Large intestine (tissue), 3 donors: ENCODE data around the gene QSOX2. TPM values are rescaled to one million over a fixed set of nuclear protein-coding genes. Genes with fewer than 3 reads are reported as not detected.
A peak's percentile ranks its signal among the peaks of the same experiment; 100 is the strongest.

Source experiments
- DNase-seq, 2 donors: peaks; one replicate each; pipeline versions ENCODE4 v3.0.0 to v3.0.0-alpha.2; 2013
- H3K27ac ChIP-seq: one replicate; pipeline ENCODE4 v1.5.1; 2013; ENCODE audit warnings: low read length
- H3K27me3 ChIP-seq: 2 replicates; pipeline ENCODE4 v1.6.1; 2013; ENCODE audit warnings: low read length; ENCODE audit not compliant: control insufficient read depth, insufficient read depth
- H3K36me3 ChIP-seq: 2 replicates; pipeline ENCODE4 v1.6.1; 2013; ENCODE audit warnings: low read length; ENCODE audit not compliant: control insufficient read depth, insufficient read depth
- H3K4me1 ChIP-seq: one replicate; pipeline ENCODE4 v1.6.1; 2013; ENCODE audit warnings: low read length; ENCODE audit not compliant: control insufficient read depth, insufficient read depth
- H3K4me3 ChIP-seq: one replicate; pipeline ENCODE4 v1.5.1; 2013; ENCODE audit warnings: low read length
- H3K9me3 ChIP-seq: one replicate; pipeline ENCODE4 v1.6.1; 2013; ENCODE audit warnings: mild to moderate bottlenecking, low read depth, low read length, moderate library complexity; ENCODE audit not compliant: control insufficient read depth
- WGBS: methylation state at CpG from one replicate; pipeline ENCODE4 v1.1.5; 2013; ENCODE audit warnings: low lambda C conversion rate; ENCODE audit not compliant: insufficient coverage; 5-methylcytosine and 5-hydroxymethylcytosine counted together
- polyA plus RNA-seq: library from polyadenylated mRNA; unstranded; fragments of 120-200 nt; gene quantifications from one replicate; pipeline ENCODE4 v1.2.1, GENCODE V29; 2013

Gene QSOX2
- polyA plus RNA-seq, 1 donor = 11.9 TPM

GRCh38 chr9:136177224-136177623 lies 68.4 kb downstream of the QSOX2 start:
- Histone ChIP-seq H3K4me1 (peaks cover 7% of the 10 kb centered on the region), H3K4me3 (no peak overlapping the region), H3K36me3 (no peaks in the 10 kb centered on the region), H3K27me3 (no peaks in the 10 kb centered on the region), H3K27ac (no peak overlapping the region), H3K9me3 (no peaks in the 10 kb centered on the region)
- WGBS = no CpG with 5 or more reads among the region's 14 CpGs
- DNase-seq = no peak

GRCh38 chr9:136175616-136176197 lies 69.9 kb downstream of the QSOX2 start:
- WGBS = no CpG with 5 or more reads among the region's 12 CpGs
- no peaks in the 10 kb centered on the region for H3K36me3 ChIP-seq
- no peaks in the 10 kb centered on the region for H3K27me3 ChIP-seq
- no peak overlapping the region for H3K4me3 ChIP-seq
- H3K4me1 ChIP-seq = peaks cover 20% of the 10 kb centered on the region
- DNase-seq = no peak
- no peak overlapping the region for H3K27ac ChIP-seq
- peaks cover under 1% of the 10 kb centered on the region for H3K9me3 ChIP-seq

GRCh38 chr9:136174779-136175615 lies 70.6 kb downstream of the QSOX2 start:
- Histone ChIP-seq H3K4me3 (no peak overlapping the region), H3K27ac (no peak overlapping the region), H3K36me3 (no peaks in the 10 kb centered on the region), H3K9me3 (peaks cover 3% of the 10 kb centered on the region), H3K27me3 (no peaks in the 10 kb centered on the region), H3K4me1 (peaks cover 27% of the 10 kb centered on the region)
- no CpG with 5 or more reads among the region's 8 CpGs for WGBS
- no peak for DNase-seq

GRCh38 chr9:136173648-136174290 lies 71.8 kb downstream of the QSOX2 start:
- H3K27ac ChIP-seq = no peak overlapping the region
- H3K27me3 ChIP-seq = peaks cover 3% of the 10 kb centered on the region
- peaks cover 3% of the 10 kb centered on the region for H3K9me3 ChIP-seq
- no peak overlapping the region for H3K4me3 ChIP-seq
- DNase-seq = no peak
- WGBS = no CpG with 5 or more reads among the region's 14 CpGs
- no peaks in the 10 kb centered on the region for H3K36me3 ChIP-seq
- H3K4me1 ChIP-seq = peaks cover 34% of the 10 kb centered on the region

GRCh38 chr9:136172412-136173079 lies 73.1 kb downstream of the QSOX2 start:
- Histone ChIP-seq H3K27me3 (peaks cover 3% of the 10 kb centered on the region), H3K4me1 (peaks cover 31% of the 10 kb centered on the region), H3K27ac (no peak overlapping the region), H3K36me3 (no peaks in the 10 kb centered on the region), H3K9me3 (peaks cover 6% of the 10 kb centered on the region), H3K4me3 (no peak overlapping the region)
- DNase-seq = no peak
- WGBS = no CpG with 5 or more reads among the region's 16 CpGs

- no peaks in the 10 kb centered on the region for H3K36me3 ChIP-seq
- no peak overlapping the region for H3K4me3 ChIP-seq
- peak overlapping the region; percentile 44 for H3K27ac ChIP-seq
- no CpG with 5 or more reads among the region's 11 CpGs for WGBS
- H3K4me1 ChIP-seq = peaks cover 31% of the 10 kb centered on the region
- H3K9me3 ChIP-seq = peaks cover 6% of the 10 kb centered on the region
- H3K27me3 ChIP-seq = peaks cover 3% of the 10 kb centered on the region
- no peak for DNase-seq
Observed at GRCh38 chr9:136171801-136172411, 73.7 kb downstream of the QSOX2 start.

- no peak overlapping the region for H3K4me3 ChIP-seq
- H3K27ac ChIP-seq = peak overlapping the region; percentile 44
- H3K4me1 ChIP-seq = peaks cover 31% of the 10 kb centered on the region
- WGBS = 20% methylated on average over 1 of the region's 16 CpGs
- peak; percentile 68 to 84 for DNase-seq
- H3K27me3 ChIP-seq = peaks cover 3% of the 10 kb centered on the region
- no peaks in the 10 kb centered on the region for H3K36me3 ChIP-seq
- H3K9me3 ChIP-seq = peaks cover 6% of the 10 kb centered on the region
Observed at GRCh38 chr9:136171009-136171800, 74.4 kb downstream of the QSOX2 start.

GRCh38 chr9:136170006-136170901 lies 75.4 kb downstream of the QSOX2 start:
- Histone ChIP-seq H3K27me3 (peaks cover 3% of the 10 kb centered on the region), H3K36me3 (no peaks in the 10 kb centered on the region), H3K9me3 (peaks cover 6% of the 10 kb centered on the region), H3K27ac (peak overlapping the region; percentile 44), H3K4me3 (no peak overlapping the region), H3K4me1 (peaks cover 31% of the 10 kb centered on the region)
- no CpG with 5 or more reads among the region's 28 CpGs for WGBS
- DNase-seq = peak in 1 of 2 donors; percentile 19

- H3K36me3 ChIP-seq = no peaks in the 10 kb centered on the region
- H3K4me1 ChIP-seq = peaks cover 31% of the 10 kb centered on the region
- no CpG with 5 or more reads among the region's 6 CpGs for WGBS
- peaks cover 3% of the 10 kb centered on the region for H3K27me3 ChIP-seq
- H3K9me3 ChIP-seq = peaks cover 6% of the 10 kb centered on the region
- H3K4me3 ChIP-seq = no peak overlapping the region
- DNase-seq = peak; percentile 82 to 91
- no peak overlapping the region for H3K27ac ChIP-seq
Observed at GRCh38 chr9:136169495-136169894, 76.1 kb downstream of the QSOX2 start.
